Activated CD4-positive, alpha-beta T cell treated with anti-CD3 and anti-CD28 coated beads, Interleukin-10, Interleukin-2, amounts not matched to agents 100 ng/mL and 50 ng/mL, durations not matched to agents 16 hours and 8 hours (primary cell): ENCODE measurements around the gene RYR2.
"Not testable (repeated sequence)": the region's sequence is repeated elsewhere in the genome, so short reads cannot be mapped to it uniquely, and the experiment has no call there.

Experiments
- DNase-seq: peaks from one replicate; pipeline ENCODE4 v3.0.0-alpha.2; 2020

The RYR2 gene

DNA sequence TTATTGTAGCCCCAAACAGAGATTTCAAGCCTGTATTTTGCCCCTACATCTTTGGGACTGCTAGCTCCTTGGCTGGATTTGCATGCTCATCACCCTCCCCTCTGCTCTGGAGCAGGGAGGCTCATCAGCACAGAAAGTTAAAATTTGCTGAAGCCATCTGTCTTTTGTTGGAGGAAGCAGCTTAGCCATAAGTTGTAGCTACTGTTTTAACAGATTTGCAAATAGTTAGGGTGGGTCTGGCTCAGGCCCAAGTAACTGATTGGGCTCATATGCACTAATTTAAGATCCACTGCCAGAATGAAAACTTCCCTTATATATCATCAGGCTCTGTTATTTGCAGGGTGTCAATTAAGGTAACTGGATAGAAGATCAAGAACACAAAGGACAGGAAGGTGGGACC is 541.8 kb downstream of the RYR2 start:
- DNase-seq = no peak

- no peak for DNase-seq
Measured at GRCh38 chr1:237590386-237590785, 548.4 kb downstream of the RYR2 start.

GRCh38 chr1:237591353-237591752 is 549.4 kb downstream of the RYR2 start:
- DNase-seq = no peak

DNA sequence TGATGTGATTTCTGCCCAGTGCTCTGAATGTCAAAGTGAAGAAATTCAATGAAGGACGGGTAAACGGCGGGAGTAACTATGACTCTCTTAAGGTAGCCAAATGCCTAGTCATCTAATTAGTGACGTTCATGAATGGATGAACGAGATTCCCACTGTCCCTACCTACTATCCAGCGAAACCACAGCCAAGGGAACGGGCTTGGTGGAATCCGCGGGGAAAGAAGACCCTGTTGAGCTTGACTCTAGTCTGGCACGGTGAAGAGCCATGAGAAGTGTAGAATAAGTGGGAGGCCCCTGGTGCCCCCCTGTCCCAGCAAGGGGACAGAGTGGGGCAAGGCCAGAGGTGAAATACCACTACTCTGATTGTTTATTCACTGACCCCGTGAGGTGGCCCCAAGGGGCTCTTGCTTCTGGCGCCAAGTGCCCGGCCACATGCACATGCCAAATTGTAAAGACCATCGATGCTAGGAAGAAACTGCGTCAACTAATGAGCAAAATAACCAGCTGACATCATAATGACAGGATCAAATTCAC is 561.1 kb downstream of the RYR2 start:
- not testable (repeated sequence) for DNase-seq

GRCh38 chr1:237608433-237608832 is 566.4 kb downstream of the RYR2 start:
- no peak for DNase-seq

DNA sequence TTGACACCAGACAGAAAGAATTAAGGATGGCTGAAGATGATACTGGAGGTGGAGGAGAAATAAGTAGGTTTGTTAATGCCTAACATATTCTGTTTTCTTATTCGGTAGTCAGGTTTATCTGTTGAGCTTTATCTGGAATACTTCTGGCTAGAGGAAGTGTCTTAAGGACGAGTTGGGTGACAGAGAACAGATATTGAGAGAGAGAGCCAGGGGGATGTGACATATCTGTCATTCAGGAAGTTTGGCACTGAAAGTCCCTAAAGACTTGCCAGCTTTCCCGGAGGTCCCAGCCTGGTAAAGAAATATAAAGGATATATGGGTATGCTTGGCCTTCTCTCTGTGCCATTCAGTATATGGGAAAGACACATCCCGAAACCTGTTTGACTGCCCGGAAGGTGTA is 568.2 kb downstream of the RYR2 start:
- no peak for DNase-seq

- no peak for DNase-seq
Measured at GRCh38 chr1:237613984-237614383, 572.0 kb downstream of the RYR2 start.

DNA sequence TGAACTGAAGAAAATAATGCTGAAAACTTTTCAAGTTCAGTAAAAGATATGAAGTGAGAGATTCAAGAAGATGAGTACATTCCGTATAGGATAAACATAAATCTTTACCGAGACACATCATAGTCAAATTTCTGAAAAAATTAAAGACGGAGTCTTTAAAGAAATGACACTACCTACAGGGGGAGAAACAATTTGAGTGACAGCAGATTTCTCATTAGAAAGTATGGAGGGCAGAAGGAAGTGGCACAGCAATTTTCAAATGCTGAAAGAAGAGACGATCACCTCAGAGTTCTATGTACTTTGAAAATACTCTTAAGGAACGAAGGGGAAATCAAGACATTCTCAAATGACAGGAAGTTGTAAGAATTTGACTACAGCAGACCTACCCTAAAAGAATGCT is 577.6 kb downstream of the RYR2 start:
- no peak for DNase-seq

DNA sequence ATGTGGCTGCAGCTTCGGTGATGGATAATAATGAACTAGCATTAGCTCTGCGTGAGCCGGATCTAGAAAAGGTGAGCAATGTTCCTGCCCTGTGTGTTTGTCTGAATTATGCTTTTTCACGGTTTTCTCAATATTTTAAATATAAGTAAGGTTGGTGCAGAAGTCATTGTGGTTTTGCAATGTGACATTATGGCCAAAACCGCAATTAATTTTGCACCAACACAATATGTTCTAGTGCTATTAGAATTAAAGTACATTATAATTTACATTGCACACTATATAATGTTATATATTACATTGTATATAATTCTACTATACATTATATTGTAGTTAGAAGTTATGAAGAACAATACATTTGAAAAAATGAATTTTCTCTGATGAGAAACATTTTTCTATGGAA is 592.9 kb downstream of the RYR2 start:
- DNase-seq = no peak

DNA sequence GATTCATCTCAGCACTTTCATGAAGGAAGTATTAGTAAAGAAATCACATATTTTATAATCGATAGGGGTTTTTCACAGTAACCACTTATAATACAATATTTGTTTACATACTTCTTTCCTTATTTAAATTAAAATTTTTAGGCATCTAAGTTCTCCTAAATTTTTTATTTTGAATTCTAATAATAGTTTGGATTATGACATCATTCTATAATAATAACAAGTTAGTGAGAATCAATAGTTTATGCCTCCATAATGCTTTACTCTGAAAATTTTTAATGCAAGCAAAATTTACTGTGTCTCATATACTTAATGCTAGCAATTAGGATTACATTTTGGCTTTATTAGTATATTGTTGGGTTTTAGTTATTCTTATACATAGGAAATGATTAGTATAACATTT is 596.6 kb downstream of the RYR2 start:
- no peak for DNase-seq

DNA sequence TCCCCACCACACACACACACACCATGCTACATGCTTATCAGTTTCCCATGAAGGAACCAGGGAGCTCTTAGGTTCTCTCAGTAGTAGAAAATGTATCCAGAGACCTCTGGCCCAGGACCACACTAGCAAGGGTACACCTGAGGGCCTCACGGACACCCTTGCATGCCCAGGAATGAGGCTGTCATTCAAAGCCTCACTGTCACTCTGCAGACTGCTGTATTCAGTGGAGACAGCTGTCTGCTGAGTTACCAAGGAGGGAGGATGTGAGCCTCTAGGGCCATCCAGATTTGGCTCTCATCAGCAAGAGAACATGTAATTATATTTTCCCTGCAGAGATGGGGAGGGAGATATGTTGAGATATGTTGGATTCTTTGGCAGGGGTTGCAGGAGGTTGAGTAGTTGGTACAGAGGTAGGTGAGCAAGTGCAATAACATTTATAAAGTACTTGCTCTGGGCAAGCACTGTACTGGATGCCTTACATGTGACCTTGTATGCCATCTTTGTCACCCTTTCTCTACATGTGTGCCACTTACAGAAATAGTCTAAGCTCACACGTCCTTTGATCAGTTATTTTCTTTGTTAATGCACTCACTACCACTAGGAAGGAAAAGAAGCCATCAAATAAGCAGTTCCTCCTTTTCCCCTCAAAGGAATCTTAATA is 598.2 kb downstream of the RYR2 start:
- no peak for DNase-seq

DNA sequence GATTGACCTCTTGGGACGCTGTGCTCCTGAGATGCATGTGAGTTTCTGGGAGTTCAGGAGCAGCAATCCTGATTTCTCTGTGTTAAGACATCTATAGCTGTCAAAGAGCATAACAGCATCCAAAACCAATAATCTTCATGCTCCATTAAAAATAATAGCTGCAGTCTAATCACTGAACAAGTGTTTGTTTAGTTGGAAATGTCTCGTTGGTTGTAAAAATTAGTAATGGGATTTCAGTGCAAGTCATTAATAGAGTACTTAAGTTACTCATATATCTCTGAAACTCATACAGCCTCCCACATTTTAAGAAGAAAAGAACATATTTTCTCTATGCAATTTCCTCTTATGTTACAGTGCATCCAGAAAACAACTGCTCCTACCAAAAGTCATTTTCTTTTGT is 599.0 kb downstream of the RYR2 start:
- no peak for DNase-seq

DNA sequence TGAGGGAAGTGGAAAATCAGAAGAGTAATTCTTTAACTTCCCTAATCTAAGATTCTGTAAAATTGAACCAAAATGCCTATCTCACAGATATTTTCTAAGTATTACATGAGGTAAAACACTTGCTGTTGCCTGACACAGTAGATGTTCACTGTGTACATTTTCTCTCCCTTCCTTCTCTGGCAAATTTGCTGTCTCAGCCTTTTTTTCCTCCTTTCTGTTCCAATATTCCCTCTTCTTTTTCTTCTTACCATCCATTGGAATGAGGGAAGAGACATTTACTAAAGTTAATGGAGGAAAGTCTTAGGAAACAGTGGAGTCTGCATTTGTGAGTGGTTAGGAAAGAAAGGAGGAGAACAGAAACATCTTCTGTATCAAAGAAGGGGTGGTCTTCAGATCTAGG is 608.8 kb downstream of the RYR2 start:
- no peak for DNase-seq

GRCh38 chr1:237655778-237656177 is 613.8 kb downstream of the RYR2 start:
- DNase-seq = no peak

GRCh38 chr1:237664348-237664747 is 622.4 kb downstream of the RYR2 start:
- DNase-seq = no peak

DNA sequence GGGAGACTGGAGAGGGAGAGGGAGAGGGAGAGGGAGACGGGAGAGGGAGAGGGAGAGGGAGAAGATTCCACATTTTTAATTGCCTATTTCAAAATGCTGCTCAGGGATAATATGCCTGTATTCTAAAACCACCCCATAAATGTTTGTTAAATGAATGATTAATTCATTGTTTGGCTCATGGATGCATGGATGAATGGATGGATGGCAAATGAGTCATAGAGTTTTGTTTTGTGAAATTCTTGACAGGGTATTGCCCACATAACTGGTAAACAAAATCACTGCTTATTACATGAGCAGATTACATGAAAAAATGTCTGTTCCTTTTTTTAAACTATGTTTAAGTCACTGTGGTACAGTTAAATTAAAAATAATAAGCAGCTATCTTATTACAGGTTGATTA is 628.3 kb downstream of the RYR2 start:
- no peak for DNase-seq

DNA sequence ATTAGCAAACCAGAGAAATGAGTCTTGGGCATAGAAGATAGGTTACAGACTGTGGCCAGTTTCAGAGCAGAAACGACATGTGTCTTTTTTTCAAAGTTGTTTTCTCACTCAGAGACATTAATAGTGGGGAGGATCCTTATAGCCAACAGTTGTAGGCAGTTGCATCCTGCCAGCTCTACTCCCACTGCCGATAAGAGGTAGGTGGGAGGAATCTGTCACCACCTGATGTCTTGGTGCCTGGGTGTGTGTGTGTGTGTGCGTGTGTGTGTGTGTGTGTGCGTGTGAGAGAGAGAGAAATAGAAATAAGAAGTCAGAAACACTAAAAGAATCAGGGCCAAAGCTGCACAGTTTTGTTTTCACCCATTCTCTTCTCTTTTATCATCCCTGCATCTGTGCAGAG is 629.3 kb downstream of the RYR2 start:
- no peak for DNase-seq

GRCh38 chr1:237671935-237672334 is 630.0 kb downstream of the RYR2 start:
- no peak for DNase-seq

DNA sequence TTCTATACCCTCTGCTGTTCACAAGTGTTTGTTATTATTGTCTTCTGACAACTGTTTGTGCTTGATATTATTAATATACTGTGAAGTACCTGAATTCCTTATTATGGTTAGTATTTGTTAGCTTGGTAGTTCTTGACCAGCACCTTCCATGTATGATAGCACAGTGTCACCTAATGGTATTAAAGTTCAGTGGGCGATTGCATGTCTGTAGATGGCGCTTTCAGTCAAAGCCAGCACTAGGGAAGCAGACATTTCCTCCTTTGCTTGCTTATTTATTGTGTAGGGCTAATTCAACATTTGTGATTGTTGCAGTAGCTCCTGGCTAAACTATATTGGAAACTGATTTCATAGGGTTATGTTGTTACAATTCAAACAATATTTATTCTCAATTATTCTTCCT is 630.8 kb downstream of the RYR2 start:
- peak; percentile 1 for DNase-seq

DNA sequence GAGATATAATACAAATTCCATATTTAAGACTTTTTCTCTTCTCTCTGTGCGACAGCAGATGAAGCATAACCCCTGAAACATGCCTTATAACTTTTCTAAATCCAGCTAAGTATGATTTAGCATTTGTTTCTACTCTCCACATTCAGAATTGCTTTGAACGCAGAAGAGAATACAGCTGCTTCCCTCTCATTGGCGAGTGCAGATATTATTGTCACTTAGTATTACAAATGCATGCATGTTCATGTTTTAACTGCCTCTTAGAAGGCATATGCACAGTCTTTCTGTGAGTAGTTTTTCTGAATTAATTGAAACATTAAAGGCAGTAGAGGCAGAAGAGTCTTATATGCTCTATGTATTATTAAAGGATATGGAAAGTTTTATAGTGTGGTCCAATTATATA is 631.6 kb downstream of the RYR2 start:
- no peak for DNase-seq

DNA sequence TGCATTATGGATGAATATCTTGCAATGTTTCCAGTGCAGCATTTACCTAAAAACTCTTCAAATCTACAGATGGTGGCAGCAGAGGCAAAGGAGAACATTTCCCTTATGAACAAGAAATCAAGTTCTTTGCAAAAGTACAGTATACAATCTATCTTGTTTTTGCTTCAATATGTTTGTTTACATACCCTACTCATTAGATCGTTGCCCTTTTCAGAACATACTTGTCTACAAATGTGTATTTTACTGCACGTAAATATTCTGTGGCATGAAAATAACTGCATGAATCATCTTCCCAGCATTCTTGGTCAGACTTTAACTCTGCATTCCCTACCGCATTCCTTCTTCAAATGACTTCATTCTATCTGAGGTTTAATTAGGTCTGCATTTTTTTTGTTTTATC is 636.0 kb downstream of the RYR2 start:
- no peak for DNase-seq

- DNase-seq = no peak
Measured at GRCh38 chr1:237679687-237680086, 637.7 kb downstream of the RYR2 start.

DNA sequence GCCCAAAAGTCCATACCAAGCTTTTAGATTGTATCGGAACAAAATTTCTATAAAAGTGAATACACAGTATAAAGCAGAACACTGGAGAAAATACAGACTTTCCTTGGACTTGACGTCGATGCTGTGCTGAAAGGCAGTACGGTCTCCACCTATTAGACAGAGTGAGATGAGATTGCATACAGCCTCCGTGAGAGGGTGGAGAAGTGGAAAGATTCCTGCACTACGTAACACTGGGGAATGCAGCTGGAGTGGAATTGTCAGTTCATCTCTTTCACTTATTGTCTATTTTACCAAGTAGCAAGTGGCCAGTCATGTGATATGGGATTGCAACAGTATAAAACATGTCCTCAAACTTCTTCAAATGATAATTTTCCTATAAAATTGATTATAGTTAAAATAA is 639.2 kb downstream of the RYR2 start:
- DNase-seq = no peak

- DNase-seq = no peak
Measured at GRCh38 chr1:237684236-237684635, 642.3 kb downstream of the RYR2 start.

DNA sequence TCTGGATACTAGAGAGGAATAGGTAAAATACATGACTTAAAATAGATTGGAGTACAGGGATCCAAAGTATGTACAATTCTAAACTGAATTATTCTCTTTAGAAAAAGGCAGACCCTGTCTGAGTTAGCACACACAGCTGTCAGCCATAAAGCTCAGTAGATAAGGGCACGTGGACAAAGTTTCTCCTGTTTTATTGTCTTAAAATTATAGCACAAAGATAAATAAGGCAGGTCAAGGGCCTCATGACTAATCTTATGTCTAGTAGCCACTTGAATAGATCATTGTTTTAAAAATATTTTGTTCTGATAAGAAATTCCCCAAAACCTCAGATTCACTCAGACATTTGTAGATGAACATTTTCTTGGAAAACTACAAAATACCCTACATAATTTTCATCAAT is 643.6 kb downstream of the RYR2 start:
- DNase-seq = no peak
